Erythroblast (primary cell): Measurements from ENCODE around the gene SLC10A7.

Experiments
- DNase-seq, 2 experiments: peaks; one replicate each; lab custom pipeline; 2025; lab: John Stamatoyannopoulos, UW
- GATA1 ChIP-seq: IDR thresholded peaks from 2 replicates; pipeline ENCODE4 v1.6.1; 2011; ENCODE audit warnings: low read depth, mild to moderate bottlenecking, control low read depth, low read length, moderate library complexity
- POLR2A ChIP-seq: IDR thresholded peaks from 2 replicates; pipeline ENCODE4 v1.6.1; 2011; ENCODE audit warnings: mild to moderate bottlenecking, low read length

SLC10A7 gene

GRCh38 chr4:146229406-146229805 lies 292.3 kb downstream of the SLC10A7 start:
- DNase-seq: no peak
- TF ChIP-seq GATA1: no peak
- no peak for TF ChIP-seq POLR2A

GRCh38 chr4:146224326-146224966 lies 297.3 kb downstream of the SLC10A7 start:
- no peak for DNase-seq
- no peak for TF ChIP-seq POLR2A
- TF ChIP-seq GATA1: no peak

GRCh38 chr4:146222313-146222712 lies 299.4 kb downstream of the SLC10A7 start:
- no peak for DNase-seq
- TF ChIP-seq POLR2A (no peak), GATA1 (no peak)

- TF ChIP-seq POLR2A: no peak
- no peak for TF ChIP-seq GATA1
- no peak for DNase-seq
These were observed 307.5 kb downstream of the SLC10A7 start, which contains the start of gene REELD1 for GRCh38 chr4:146214238-146214637. TSS of gene REELD1 (plus strand) at chr4:146214538. CDS start at chr4:146216953, 2,415 bp downstream.

GRCh38 chr4:146212781-146213180 lies 309.0 kb downstream of the SLC10A7 start:
- no peak for TF ChIP-seq GATA1
- TF ChIP-seq POLR2A: no peak
- DNase-seq: no peak

- no peak for TF ChIP-seq POLR2A
- no peak for TF ChIP-seq GATA1
- no peak for DNase-seq
These were observed 310.3 kb downstream of the SLC10A7 start for GRCh38 chr4:146211440-146211839.

- TF ChIP-seq POLR2A (no peak), GATA1 (no peak)
- DNase-seq: no peak
These were observed 310.9 kb downstream of the SLC10A7 start for GRCh38 chr4:146210890-146211289.

GRCh38 chr4:146207410-146207809 lies 314.3 kb downstream of the SLC10A7 start:
- TF ChIP-seq GATA1 (no peak), POLR2A (no peak)
- DNase-seq: no peak
